GM18870 (cell line): Measurements from ENCODE around the gene ADPRH.
"Not testable (repeated sequence)": the region's sequence is repeated elsewhere in the genome, so short reads cannot be mapped to it uniquely, and the experiment has no call there.

Experiments
- ATAC-seq: cut with Tn5 transposase; IDR thresholded peaks from one replicate; pipeline ENCODE4 v1.9.1; 2021; ENCODE audit warnings: moderate library complexity; ENCODE audit not compliant: unreplicated experiment

The ADPRH gene

DNA sequence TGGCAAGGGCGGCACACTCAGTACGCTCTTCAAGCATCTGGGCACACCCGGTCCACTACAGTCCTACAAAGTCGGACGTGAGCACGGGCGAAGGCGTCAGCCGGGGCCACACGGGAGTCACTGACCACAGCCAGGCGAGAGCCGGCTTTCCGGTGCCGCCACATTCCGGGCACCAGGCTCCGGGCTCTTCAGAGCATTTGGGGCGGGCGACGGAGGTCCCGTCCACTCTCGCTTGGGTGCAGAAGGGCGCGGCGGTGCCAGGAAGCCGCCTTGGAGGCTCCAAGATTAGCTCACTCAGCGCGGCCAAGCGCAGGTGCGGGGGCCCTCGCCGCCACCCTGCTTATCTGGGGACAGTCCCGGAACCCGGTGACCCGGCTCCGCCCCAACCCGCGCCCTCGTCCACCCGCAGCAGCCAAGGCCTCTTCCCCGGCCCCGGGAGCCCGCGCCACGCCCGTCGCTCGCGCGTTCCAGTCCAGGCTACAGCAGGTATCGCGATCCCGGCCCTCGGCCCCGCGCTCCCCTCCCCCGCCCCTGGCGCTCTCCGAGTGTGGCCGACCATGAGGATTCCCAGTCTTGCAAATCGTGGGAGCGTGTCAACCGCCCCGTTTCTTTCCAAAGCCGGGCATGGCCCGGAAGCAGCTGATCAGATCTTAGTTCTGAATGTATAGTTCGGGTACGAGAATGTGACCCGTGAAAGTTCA lies at the start of gene ADPRH:
Gene ADPRH (plus strand): TSS at position 127 of the 701 bp plus-strand sequence. CDS start 2,678 bp downstream, outside the sequence.
- peak; percentile 38 for ATAC-seq

DNA sequence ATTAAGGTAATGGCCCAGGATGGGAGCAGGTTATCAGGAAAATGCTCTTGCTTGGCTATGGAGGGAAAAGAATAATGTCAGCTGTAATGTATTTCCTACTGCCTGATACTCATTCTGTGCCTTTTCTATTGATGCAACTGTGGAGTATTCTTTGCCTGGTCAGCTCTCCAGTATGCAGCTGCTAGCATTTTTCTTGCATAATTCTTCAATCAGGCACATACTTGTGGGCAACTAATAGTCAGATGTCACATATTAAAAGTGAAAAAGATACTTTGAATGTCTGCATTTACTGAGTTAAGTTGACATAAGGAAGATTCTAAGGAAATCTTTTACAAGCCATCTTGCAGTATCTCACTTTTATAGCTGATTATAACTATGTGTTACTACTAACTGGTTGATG lies 49.4 kb upstream of the ADPRH start:
- no peak for ATAC-seq

DNA sequence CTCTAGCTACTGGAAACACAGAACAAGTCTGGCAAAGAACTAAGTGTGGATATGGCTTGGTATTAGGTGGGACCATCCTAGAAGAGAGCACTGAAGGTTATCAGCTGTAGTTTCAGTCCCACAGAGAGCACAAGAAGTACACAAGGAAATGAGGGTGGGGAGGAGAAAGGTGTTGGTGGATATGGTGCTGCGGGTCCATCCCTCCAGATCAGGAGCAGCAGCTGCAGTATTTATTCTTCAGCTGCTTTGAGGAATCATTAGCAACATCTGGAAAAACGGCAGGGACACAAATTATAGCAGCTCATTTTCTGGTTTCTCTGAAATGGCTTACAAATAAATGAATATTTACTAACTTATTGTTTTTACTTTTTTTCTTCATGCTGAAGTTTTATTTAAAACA lies 48.8 kb upstream of the ADPRH start:
- ATAC-seq: no peak

DNA sequence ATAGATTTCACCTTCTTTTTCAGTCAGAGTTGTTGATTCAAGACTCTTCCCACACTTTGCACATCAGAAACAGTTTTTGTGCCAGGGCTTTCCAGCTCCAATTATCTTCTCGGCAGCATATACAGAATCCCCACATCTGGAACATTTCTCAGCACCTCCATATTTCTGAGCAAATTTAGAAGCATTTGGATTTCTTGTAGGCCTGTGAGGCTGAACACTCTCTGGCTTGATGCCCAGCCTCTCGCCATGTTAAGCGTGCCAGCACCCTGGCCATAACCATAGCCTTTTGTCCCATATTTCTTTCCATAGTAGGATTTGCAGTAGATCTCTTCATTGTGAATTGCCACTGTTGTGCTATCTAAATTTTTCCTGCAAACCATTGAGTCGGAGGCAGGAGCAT lies 48.1 kb upstream of the ADPRH start:
- ATAC-seq: no peak

GRCh38 chr3:119534296-119534695 lies 45.0 kb upstream of the ADPRH start:
- no peak for ATAC-seq

DNA sequence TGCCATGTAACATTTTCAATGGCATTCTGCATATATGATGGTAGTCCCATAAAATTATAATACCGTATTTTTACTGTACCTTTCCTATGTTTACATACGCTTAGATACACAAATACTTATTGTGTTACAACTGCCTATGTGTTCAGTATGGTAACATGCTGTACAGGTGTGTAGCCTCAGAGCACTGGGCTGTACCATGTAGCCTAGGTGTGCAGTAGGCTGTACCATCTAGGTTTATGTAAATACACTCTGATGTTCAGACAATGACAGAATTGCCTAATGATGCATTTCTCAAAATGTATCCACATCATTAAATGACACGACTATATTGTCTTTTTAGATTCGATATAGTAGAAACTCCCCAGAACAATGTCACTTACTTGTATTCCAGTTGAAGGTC lies 42.5 kb upstream of the ADPRH start:
- no peak for ATAC-seq

DNA sequence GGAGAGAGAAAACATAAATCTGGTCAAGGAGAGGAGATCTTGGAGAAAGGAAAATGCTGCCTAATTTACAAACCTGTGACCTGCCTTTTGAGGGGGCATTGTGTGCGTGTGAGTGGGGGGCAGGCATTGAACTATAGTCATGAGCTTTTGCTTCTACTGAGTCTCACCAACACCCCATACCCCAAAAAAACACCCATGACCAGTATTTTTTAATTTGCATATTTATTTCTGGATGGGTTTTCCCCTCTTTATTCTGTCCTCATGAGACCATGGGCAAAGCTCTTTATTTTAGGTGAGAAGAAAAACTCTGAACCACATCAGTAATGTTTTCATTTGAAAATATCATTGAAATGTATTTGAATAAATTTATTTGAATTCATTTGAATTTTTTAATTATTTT lies 40.5 kb upstream of the ADPRH start:
- ATAC-seq: no peak

DNA sequence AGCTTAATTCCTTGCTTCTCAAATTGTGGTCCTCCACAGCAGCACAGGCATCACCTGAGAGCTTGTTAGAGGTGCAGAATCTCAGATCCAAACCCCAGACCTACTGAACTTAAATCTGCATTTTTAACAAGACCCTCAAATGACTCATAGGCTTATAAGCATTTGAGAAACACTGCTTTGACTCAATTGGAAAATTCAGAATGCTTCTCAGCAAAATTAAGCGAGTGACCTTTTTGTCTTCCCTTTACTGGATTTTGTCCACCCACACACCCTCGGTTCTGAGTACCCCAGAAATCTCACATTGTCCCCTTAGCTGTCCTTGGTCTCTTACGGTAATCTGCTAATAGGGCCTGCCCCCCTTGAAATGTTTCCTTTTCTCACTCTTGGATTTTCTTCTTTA lies 37.7 kb upstream of the ADPRH start:
- no peak for ATAC-seq

GRCh38 chr3:119542168-119542767 lies 37.0 kb upstream of the ADPRH start:
- ATAC-seq: peak; percentile 44

DNA sequence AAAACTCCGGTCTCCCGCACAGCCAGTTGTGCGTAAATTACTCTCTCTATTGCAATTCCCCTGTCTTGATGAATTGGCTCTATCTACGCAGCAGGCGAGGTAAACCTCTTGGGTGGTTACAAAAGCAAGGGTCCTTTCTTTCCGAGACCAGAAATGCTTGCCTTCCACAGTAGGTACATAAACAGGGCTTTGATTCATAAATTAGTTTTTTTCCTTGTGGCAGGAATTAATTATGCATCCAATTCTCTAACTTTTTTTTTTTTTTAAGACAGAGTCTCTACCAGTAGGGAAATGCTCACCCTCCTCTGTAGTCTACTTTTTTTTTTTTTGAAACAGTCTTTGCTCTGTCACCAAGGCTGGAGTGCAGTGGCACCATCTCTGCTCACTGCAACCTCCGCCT lies 36.1 kb upstream of the ADPRH start:
- no peak for ATAC-seq

GRCh38 chr3:119547227-119547626 lies 32.1 kb upstream of the ADPRH start:
- no peak for ATAC-seq

DNA sequence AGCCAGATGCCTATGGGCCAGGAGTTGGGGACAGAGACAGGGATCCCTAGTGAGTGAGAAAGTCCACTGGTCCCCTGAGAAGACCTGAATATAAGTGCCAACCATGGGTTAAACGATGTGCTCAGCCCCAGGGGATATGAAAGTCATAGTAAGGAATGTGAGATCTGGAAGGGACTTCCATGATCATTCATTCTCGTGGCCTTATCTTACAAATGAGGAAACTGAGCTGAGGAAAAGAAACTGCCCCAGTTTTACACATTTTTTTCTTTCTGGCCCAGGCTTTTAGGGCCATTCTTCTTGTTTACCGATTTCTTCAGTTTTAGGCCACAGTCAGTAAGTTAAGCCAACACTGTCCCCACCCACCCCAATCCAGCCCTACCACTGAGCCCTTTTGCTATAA lies 31.0 kb upstream of the ADPRH start:
- ATAC-seq: no peak

- peak; percentile 40 for ATAC-seq
Observed at GRCh38 chr3:119550192-119550910, 28.9 kb upstream of the ADPRH start.

DNA sequence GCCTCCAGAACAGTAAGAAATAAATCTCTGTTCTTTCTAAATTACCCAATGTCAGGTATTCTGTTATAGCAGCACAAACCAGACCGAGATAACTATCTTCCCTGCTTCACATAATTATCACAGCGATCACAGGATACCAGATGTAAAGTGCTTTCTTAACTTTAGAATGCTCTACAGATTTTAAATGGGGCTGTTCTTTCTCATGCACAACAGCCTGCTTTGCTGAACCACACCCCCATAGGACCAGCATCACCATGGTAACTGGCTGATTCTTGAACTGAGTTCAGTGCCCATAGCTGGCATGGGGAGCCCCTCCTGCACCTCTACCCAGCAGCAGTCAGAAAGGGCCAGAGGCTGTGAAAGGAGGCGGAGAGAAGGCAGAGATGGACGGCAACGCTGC lies 27.7 kb upstream of the ADPRH start:
- ATAC-seq: no peak

GRCh38 chr3:119552928-119553327 lies 26.4 kb upstream of the ADPRH start:
- ATAC-seq: not testable (repeated sequence)

GRCh38 chr3:119553823-119554415 lies 25.4 kb upstream of the ADPRH start:
- no peak for ATAC-seq

GRCh38 chr3:119555309-119555735 lies 24.0 kb upstream of the ADPRH start:
- no peak for ATAC-seq

- ATAC-seq: no peak
Observed at GRCh38 chr3:119555929-119556328, 23.4 kb upstream of the ADPRH start.

- no peak for ATAC-seq
Observed at GRCh38 chr3:119557192-119557876, 22.0 kb upstream of the ADPRH start.

DNA sequence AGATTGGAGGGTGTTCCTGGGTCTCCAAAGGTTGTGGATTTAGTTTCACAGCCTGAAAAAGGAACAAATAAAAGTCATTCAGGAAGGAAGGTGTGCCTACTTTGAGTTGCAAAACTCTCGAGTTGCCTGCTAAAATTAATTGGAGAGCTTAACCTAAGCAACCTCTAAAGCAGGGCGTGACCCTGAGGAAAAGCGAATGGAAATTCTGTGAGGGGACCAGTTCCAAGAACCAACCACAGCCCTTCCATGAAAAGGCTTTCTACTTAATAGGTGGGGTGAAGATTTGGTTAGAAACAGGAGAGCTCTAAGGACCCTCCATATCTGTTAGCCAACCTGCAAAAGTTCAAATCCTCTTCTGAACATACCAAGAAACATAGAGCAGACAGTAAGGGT lies 21.4 kb upstream of the ADPRH start:
- no peak for ATAC-seq

- ATAC-seq: no peak
Observed at GRCh38 chr3:119558626-119559317, 20.5 kb upstream of the ADPRH start.
